ENCODE results near the gene FLNA. TPM values are rescaled to one million over a fixed set of nuclear protein-coding genes. Genes with fewer than 3 reads are reported as not detected.

Gene FLNA
- total RNA-seq, 2 donors from 2014 or later = 5,571 to 6,731 TPM

- intact Hi-C loops (cut with DNase I) = no loop called here
- DNase-seq (ENCODE audit: low spot score) = no peak
These were observed 10.6 kb downstream of the FLNA start for GRCh38 chrX:154363706-154364439.

DNA sequence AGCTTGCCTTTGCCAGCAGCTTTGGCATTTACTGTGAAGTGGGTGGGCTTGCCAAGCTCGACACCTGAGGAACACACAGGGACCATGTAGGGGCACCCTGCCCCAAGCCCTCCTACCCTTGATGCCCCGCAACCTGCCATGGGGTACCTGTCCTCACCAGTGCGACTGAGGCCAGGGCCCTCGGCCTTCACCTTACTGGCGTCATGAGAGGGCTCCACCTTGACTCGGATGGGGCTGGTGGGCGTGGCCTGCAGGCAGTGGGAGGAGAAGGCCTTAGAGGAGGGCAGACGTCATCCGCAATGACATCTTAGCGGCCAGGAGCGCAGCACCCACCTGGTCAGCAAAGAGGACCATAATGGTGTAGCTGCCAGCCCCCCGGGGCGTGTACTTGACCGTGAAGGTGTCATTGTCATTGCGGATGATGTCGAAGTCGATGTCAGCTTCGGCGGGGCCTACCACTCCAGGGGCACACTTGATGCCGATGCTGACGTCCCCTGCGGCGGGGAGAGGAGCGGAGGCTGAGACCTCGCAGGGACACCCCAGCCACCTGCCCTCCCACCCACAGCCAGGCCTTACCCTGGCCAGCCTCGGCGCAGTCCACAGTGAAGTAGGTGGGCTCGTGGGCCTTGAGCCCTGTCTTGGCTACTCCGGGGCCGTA is 12.2 kb downstream of the FLNA start:
- DNase-seq (ENCODE audit: low spot score) = no peak
- intact Hi-C loops (cut with DNase I) = no loop called here

GRCh38 chrX:154360155-154360713 is 14.2 kb downstream of the FLNA start:
- no peak for DNase-seq (ENCODE audit: low spot score)
- intact Hi-C loops (cut with DNase I) = no loop called here

- intact Hi-C loops (cut with DNase I) = no loop called here
- DNase-seq (ENCODE audit: low spot score) = no peak
These were observed 14.9 kb downstream of the FLNA start for GRCh38 chrX:154359362-154360154.

DNA sequence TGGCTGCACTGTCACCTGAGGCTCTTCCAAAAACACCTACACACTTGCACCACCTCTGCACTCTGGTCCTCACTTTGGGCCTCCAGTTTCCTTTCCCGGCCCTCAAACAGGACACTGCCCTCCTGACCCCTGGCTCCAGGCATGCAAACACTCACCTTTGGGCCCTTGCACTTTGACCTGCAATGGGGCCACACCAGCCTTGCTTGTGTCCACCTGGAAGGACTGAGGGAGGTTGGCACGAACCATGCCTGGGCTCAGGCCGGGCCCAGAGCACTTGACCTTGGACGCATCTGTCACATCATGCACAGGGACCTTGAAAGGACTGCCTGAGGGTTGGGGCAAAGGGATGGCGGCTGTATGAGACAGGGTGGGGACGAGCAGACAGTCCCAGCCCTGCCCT is 15.6 kb downstream of the FLNA start:
- intact Hi-C loops (cut with DNase I) = no loop called here
- no peak for DNase-seq (ENCODE audit: low spot score)

GRCh38 chrX:154358011-154358410 is 16.4 kb downstream of the FLNA start:
- intact Hi-C loops (cut with DNase I) = no loop called here
- DNase-seq (ENCODE audit: low spot score) = no peak

DNA sequence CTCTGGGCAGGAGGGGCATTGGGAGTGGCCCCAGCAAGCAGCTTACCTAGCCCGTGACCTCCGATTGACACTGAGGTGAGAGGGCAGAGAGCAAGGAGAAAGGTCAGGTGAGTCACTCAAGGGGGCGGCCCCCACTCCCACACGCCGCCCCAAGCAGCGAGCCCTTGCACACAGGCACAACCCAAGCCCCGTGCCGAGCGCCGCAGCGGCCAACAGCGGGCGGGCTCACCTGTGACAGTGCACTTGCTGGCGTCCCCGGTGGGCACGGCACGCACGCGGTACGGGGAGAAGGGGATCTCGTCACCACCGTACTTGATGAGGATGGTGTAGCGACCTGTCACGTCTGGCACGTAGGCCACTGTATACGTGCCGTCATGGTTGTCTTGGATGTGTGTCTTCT is 17.2 kb downstream of the FLNA start:
- DNase-seq (ENCODE audit: low spot score) = no peak
- intact Hi-C loops (cut with DNase I) = no loop called here

GRCh38 chrX:154356596-154356995 is 17.8 kb downstream of the FLNA start:
- no peak for DNase-seq (ENCODE audit: low spot score)
- intact Hi-C loops (cut with DNase I) = no loop called here

GRCh38 chrX:154355776-154356140 is 18.7 kb downstream of the FLNA start:
- DNase-seq (ENCODE audit: low spot score) = no peak
- intact Hi-C loops (cut with DNase I) = no loop called here

DNA sequence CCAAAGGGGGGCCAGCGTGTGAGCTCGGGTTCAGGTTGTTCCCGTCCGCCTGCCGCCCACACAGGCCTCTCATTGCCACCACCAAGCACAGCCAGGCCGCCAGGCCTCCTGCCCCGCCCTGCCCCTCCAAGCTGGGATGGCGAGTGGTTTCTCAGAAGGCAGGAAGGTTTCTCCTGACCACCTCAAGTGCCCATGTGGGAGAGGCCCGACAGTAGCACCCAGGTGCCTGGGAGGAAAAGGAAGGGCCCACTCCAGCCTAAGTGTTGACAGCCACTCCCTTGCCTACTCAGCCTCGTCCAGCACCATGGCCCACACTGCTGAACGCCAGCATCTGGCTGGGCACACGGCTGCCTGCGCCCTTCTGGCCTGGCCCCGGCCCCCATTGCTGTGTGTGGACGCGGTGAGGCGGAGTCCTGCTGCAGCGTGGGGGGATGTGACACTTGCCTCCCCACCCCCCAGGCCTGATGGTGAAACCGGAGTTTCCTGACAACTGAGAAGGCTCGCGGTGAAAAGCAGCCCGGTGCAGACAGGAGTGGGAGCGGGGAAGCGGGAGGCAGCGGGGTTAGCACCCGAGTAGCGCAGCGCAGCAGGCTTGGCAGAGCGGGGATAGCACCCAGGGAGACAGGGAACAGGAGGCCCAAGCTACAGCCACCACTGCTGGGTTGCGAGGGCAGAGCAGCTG is 19.2 kb downstream of the FLNA start:
- intact Hi-C loops (cut with DNase I) = no loop called here
- no peak for DNase-seq (ENCODE audit: low spot score)

GRCh38 chrX:154354516-154354915 is 19.9 kb downstream of the FLNA start:
- intact Hi-C loops (cut with DNase I) = no loop called here
- DNase-seq (ENCODE audit: low spot score) = no peak

GRCh38 chrX:154354013-154354412 is 20.4 kb downstream of the FLNA start:
- intact Hi-C loops (cut with DNase I) = no loop called here
- DNase-seq (ENCODE audit: low spot score) = no peak

- no peak for DNase-seq (ENCODE audit: low spot score)
- intact Hi-C loops (cut with DNase I) = no loop called here
These were observed 21.1 kb downstream of the FLNA start for GRCh38 chrX:154353172-154353843.

DNA sequence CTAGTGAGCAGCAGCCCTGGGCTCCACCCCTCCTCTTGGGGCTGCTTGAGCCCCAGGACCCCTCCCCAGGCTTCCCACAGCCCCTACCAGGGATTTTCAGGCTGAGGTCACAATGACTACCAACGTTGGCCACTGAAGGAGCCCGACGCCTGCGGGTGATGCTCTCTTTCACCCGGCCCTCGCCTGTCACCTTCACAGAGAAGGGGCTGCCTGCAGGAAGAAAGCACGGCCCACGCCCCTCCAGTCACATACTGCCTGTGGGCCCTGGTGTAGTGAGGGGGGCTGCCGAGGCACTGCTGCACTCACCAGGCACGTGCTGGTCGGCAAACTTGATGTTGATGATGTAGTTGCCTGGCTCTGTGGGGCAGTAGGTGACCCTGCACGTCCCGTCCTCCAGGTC is 22.0 kb downstream of the FLNA start:
- intact Hi-C loops (cut with DNase I) = no loop called here
- no peak for DNase-seq (ENCODE audit: low spot score)

DNA sequence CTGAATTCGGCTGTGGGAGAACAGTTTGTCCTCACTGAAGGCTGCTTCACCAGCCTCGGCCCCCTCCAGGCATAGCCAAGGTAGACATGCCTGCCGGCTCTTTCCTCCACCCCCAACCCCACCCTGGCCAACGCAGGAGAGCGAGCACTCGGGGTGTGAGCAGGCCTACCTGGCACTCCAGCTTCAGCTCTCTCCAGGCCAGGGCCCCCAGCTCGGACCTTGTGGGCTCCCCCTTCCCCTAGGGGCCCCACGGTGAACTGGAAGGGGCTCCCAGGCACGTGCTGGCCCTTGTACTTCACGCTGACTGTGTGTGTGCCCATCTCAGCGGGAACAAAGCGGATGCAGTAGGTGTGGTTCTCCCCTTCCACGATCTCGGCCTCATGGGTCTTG is 22.4 kb downstream of the FLNA start:
- DNase-seq (ENCODE audit: low spot score) = no peak
- intact Hi-C loops (cut with DNase I) = no loop called here

DNA sequence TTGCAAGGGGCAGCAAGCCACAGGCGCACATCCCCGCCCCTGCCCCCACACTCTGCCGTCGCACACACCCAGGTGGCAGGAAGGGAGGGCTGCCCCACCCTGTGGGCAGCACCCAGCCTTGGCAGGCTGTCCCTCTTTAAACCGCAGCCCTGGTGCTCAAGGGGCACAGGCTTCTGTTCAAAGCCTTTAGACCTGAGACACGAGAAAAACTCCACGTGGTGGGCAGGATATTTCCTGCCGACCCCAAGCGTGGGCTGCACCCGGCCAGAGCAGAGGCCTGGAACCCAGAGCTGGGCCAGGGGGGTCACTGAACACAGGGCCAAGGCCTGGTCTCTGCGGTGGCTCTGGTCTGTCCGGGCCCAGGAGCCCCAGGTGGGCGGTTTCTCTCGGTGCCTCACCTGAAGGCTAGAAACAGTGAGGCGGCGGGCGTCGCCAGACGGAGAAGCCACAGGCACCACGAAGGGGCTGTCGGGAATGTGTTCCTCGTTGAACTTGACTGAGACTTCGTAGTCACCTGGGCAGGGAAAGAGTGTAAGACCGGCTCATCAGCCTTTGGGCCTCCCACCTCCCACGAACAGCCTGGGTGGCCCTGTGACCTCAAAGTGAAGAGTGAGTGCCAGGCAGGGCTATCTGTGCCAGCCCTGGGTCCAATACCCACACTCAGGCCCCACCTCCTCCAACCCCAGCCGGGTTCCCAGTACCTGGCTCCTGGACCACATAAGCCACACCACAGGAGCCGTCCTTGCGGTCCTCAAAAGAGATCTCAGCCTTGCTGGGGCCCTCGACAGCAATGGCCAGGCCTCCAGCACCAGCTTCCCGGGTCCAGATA is 23.0 kb downstream of the FLNA start:
- intact Hi-C loops (cut with DNase I) = no loop called here

GRCh38 chrX:154350429-154351182 is 23.8 kb downstream of the FLNA start:
- intact Hi-C loops (cut with DNase I) = no loop called here
- no peak for DNase-seq (ENCODE audit: low spot score)

More for the DNA sequence above, 23.0 kb downstream of the FLNA start:
- no peak for DNase-seq (ENCODE audit: low spot score)

GRCh38 chrX:154349979-154350378 is 24.5 kb downstream of the FLNA start:
- intact Hi-C loops (cut with DNase I) = no loop called here
- no peak for DNase-seq (ENCODE audit: low spot score)

Data from posterior vena cava (tissue), 2 donors.